SU-DHL-6 (cell line): ENCODE measurements around the gene ADGRB3.

Experiments used
- EZH2phosphoT487 ChIP-seq: fragments of 200-600 bp; sonication (generic), shearing (Covaris generic); conservative IDR thresholded peaks from 2 replicates; pipeline ENCODE4 v1.6.1; 2018; ENCODE audit warnings: mild to moderate bottlenecking, antibody characterized with exemption, low read length, moderate library complexity, mixed read lengths
- TF ChIP-seq, protein P1 (sequence below): fragments of 200-600 bp; sonication (generic); IDR thresholded peaks from one replicate; pipeline ENCODE4 v1.5.1; 2017; ENCODE audit warnings: antibody characterized with exemption, mild to moderate bottlenecking, low read length, moderate library complexity; ENCODE audit not compliant: insufficient read depth, poor library complexity, severe bottlenecking

DNA sequence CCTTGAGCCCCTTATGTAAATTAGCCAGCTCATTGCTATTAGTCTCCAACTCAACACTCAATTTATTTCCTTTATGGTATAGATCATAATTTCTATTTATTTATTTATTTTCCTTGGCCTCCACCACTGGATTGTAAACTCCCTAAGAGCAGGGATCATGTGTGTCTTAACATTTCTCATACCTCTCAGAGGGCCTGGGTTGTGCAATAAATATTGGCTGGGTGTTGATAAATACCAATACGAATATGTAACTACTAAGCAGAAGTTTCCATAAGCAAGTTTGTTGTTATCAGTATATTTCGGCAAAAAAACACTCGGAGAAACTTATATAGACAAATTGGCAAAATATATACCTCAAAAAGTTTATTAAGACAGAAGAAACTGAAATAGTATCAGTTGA, 257.4 kb downstream of the ADGRB3 start:
- TF ChIP-seq, protein P1, sequence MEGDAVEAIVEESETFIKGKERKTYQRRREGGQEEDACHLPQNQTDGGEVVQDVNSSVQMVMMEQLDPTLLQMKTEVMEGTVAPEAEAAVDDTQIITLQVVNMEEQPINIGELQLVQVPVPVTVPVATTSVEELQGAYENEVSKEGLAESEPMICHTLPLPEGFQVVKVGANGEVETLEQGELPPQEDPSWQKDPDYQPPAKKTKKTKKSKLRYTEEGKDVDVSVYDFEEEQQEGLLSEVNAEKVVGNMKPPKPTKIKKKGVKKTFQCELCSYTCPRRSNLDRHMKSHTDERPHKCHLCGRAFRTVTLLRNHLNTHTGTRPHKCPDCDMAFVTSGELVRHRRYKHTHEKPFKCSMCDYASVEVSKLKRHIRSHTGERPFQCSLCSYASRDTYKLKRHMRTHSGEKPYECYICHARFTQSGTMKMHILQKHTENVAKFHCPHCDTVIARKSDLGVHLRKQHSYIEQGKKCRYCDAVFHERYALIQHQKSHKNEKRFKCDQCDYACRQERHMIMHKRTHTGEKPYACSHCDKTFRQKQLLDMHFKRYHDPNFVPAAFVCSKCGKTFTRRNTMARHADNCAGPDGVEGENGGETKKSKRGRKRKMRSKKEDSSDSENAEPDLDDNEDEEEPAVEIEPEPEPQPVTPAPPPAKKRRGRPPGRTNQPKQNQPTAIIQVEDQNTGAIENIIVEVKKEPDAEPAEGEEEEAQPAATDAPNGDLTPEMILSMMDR: no peak
- TF ChIP-seq EZH2phosphoT487: no peak
